ENCODE data around the gene LIG1.

LIG1 gene

DNA sequence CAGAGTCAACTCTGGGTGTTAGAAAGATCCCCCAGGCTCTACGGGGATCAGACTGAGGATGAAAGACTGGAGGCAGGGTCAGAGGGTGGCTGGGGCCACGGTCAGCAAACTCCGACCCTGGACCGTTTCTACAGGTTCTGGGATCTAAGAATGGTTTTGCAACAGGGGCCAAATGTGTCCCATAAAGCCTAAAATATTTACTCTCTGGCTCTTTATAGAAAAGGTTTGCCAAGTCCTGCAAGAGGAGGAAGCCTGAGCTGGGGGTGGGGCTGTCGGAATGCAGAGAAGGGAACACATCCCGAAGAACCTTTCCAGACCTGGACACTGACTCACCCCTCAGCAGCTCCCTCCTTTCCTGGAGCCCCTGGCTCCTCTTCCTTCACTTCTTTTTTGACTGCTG lies 20.7 kb downstream of the LIG1 start:
- Histone ChIP-seq H3K27ac (ENCODE audit: low read depth, low read length) (no peak overlapping the region), H3F3A (ENCODE audit: control insufficient read depth, insufficient read depth) (peaks cover 6% of the 10 kb centered on the region), H3K36me3 (ENCODE audit: control insufficient read depth, low read length) (peaks cover 87% of the 10 kb centered on the region), H3K9me3 (ENCODE audit: control insufficient read depth, insufficient read depth, low read length) (no peaks in the 10 kb centered on the region), H3K4me2 (ENCODE audit: low read length) (no peak overlapping the region), H3K27me3 (ENCODE audit: control insufficient read depth, low read length) (no peaks in the 10 kb centered on the region), H3K79me2 (ENCODE audit: control insufficient read depth, low read length) (no peaks in the 10 kb centered on the region), H4K20me1 (ENCODE audit: control insufficient read depth, insufficient read depth, low read depth, low read length) (no peaks in the 10 kb centered on the region; the same call in 1 of the 2 replicates), H3K9me2 (replicated peaks; ENCODE audit: control insufficient read depth, low read length) (no peaks in the 10 kb centered on the region), H3K4me3 (ENCODE audit: low read length) (no peak overlapping the region), H3K4me1 (ENCODE audit: control insufficient read depth, low read length) (no peaks in the 10 kb centered on the region)
- TF ChIP-seq, protein P1, sequence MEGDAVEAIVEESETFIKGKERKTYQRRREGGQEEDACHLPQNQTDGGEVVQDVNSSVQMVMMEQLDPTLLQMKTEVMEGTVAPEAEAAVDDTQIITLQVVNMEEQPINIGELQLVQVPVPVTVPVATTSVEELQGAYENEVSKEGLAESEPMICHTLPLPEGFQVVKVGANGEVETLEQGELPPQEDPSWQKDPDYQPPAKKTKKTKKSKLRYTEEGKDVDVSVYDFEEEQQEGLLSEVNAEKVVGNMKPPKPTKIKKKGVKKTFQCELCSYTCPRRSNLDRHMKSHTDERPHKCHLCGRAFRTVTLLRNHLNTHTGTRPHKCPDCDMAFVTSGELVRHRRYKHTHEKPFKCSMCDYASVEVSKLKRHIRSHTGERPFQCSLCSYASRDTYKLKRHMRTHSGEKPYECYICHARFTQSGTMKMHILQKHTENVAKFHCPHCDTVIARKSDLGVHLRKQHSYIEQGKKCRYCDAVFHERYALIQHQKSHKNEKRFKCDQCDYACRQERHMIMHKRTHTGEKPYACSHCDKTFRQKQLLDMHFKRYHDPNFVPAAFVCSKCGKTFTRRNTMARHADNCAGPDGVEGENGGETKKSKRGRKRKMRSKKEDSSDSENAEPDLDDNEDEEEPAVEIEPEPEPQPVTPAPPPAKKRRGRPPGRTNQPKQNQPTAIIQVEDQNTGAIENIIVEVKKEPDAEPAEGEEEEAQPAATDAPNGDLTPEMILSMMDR (IDR thresholded peaks at IDR 0.05; ENCODE audit: low read depth, low read length, poor library complexity, severe bottlenecking), result no peak
- no peak for TF ChIP-seq EZH2phosphoT487 (IDR thresholded peaks at IDR 0.05; ENCODE audit: borderline replicate concordance, low read length)

DNA sequence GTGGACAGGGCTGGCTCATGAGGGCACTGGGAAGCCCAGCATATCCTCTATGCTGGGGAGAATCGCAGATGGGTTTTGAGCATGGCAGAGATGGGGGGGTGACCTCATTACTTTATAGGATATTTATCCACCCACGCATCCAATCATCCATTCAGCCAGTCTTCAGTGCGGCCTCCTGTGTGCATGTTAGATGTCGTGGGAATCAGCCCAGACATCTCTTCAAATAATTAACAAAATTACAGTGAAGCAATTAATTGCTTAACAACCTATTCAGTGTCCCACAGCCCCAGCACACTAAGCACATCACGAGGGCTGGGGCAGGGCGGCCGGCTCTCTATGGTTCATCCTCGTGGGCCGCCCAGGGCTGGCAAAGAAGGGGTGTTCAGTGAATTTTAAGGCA lies 21.6 kb downstream of the LIG1 start:
- Histone ChIP-seq H3K4me2 (ENCODE audit: low read length) (no peak overlapping the region), H4K20me1 (ENCODE audit: control insufficient read depth, insufficient read depth, low read depth, low read length) (no peaks in the 10 kb centered on the region; the same call in 1 of the 2 replicates), H3K9me2 (replicated peaks; ENCODE audit: control insufficient read depth, low read length) (no peaks in the 10 kb centered on the region), H3F3A (ENCODE audit: control insufficient read depth, insufficient read depth) (peaks cover 4% of the 10 kb centered on the region), H3K36me3 (ENCODE audit: control insufficient read depth, low read length) (peaks cover 88% of the 10 kb centered on the region), H3K27me3 (ENCODE audit: control insufficient read depth, low read length) (no peaks in the 10 kb centered on the region), H3K79me2 (ENCODE audit: control insufficient read depth, low read length) (no peaks in the 10 kb centered on the region), H3K4me3 (ENCODE audit: low read length) (no peak overlapping the region), H3K9me3 (ENCODE audit: control insufficient read depth, insufficient read depth, low read length) (no peaks in the 10 kb centered on the region), H3K4me1 (ENCODE audit: control insufficient read depth, low read length) (no peaks in the 10 kb centered on the region), H3K27ac (ENCODE audit: low read depth, low read length) (no peak overlapping the region)
- TF ChIP-seq EZH2phosphoT487 (IDR thresholded peaks at IDR 0.05; ENCODE audit: borderline replicate concordance, low read length), result no peak
- TF ChIP-seq, protein P1 (IDR thresholded peaks at IDR 0.05; ENCODE audit: low read depth, low read length, poor library complexity, severe bottlenecking), result no peak

DNA sequence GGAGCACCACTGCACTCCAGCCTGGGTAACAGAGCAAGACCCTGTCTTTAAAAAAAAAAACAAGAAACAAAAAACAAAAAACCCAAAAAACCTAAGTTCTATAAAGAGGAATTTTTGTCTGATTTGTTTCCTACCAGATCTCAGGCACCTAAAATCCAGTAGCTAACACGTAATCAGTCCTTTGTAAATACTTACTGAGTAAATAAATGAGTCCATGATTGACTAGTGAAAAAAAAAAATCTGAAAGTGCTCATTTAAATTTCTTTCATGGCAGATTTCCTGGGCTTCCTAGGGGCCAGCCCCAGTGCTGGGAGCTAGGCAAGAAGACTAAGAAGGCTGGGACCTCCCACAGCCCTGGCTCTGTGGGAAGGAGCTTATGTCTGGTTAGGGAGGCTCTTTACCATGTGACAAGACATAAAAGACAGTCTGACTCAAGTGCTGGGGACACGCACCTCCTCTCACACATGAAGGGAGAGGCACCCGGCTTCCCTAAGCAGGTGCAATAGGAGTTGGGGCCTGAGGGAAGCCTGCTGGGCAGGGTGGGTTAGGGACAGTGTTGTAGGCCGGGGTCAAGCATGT lies 22.5 kb downstream of the LIG1 start:
- Histone ChIP-seq H4K20me1 (ENCODE audit: control insufficient read depth, insufficient read depth, low read depth, low read length) (no peaks in the 10 kb centered on the region; the same call in 1 of the 2 replicates), H3K79me2 (ENCODE audit: control insufficient read depth, low read length) (no peaks in the 10 kb centered on the region), H3K4me3 (ENCODE audit: low read length) (no peak overlapping the region), H3K36me3 (ENCODE audit: control insufficient read depth, low read length) (peaks cover 94% of the 10 kb centered on the region), H3K9me2 (replicated peaks; ENCODE audit: control insufficient read depth, low read length) (no peaks in the 10 kb centered on the region), H3K27me3 (ENCODE audit: control insufficient read depth, low read length) (no peaks in the 10 kb centered on the region), H3K27ac (ENCODE audit: low read depth, low read length) (no peak overlapping the region), H3K9me3 (ENCODE audit: control insufficient read depth, insufficient read depth, low read length) (no peaks in the 10 kb centered on the region), H3F3A (ENCODE audit: control insufficient read depth, insufficient read depth) (no peaks in the 10 kb centered on the region), H3K4me2 (ENCODE audit: low read length) (no peak overlapping the region), H3K4me1 (ENCODE audit: control insufficient read depth, low read length) (no peaks in the 10 kb centered on the region)
- no peak for TF ChIP-seq EZH2phosphoT487 (IDR thresholded peaks at IDR 0.05; ENCODE audit: borderline replicate concordance, low read length)
- TF ChIP-seq, protein P1 (IDR thresholded peaks at IDR 0.05; ENCODE audit: low read depth, low read length, poor library complexity, severe bottlenecking), result no peak

Measured in DOHH2 (cell line).